Type B pancreatic cell (in vitro differentiated cells): ENCODE results near the gene CIAO3. TPM values are rescaled to one million over a fixed set of nuclear protein-coding genes. Genes with fewer than 3 reads are reported as not detected.

ENCODE experiments used
- DNase-seq: peaks from one replicate; pipeline ENCODE4 v3.0.0; 2021; ENCODE audit warnings: mixed read lengths; ENCODE audit not compliant: unreplicated experiment; ENCODE audit errors: extremely low spot score
- H3K27ac Mint-ChIP-seq: 2 replicates; pipeline ENCODE4 v1.8.0; 2021; ENCODE audit warnings: mild to moderate bottlenecking, mixed read lengths
- H3K27me3 Mint-ChIP-seq: 2 replicates; pipeline ENCODE4 v1.8.0; 2021; ENCODE audit warnings: mixed read lengths
- H3K36me3 Mint-ChIP-seq: 2 replicates; pipeline ENCODE4 v1.8.0; 2021; ENCODE audit warnings: mixed read lengths
- H3K4me1 Mint-ChIP-seq: one replicate; pipeline ENCODE4 v1.8.0; 2021; ENCODE audit warnings: mixed read lengths; ENCODE audit not compliant: unreplicated experiment
- H3K4me3 Mint-ChIP-seq: 2 replicates; pipeline ENCODE4 v1.8.0; 2021; ENCODE audit warnings: mild to moderate bottlenecking, mixed read lengths
- H3K9me3 Mint-ChIP-seq: 2 replicates; pipeline ENCODE4 v1.8.0; 2021; ENCODE audit warnings: mixed read lengths
- total RNA-seq: library from RNA; stranded (reverse); gene quantifications from 2 replicates; pipeline ENCODE4 v1.2.1, GENCODE V29; 2021; ENCODE audit warnings: low replicate concordance
- TF ChIP-seq, protein P1 (sequence below): fragments of 200-600 bp; sonication (generic); conservative IDR thresholded peaks from 2 replicates; pipeline ENCODE4 v1.5.0; 2021; ENCODE audit warnings: antibody characterized with exemption, mild to moderate bottlenecking

CIAO3 gene
- total RNA-seq, 1 donor from 2014 or later = 44.5 TPM

GRCh38 chr16:782258-782657 lies 41.5 kb upstream of the CIAO3 start:
- no peaks in the 10 kb centered on the region for H3K9me3 Mint-ChIP-seq
- TF ChIP-seq, protein P1, sequence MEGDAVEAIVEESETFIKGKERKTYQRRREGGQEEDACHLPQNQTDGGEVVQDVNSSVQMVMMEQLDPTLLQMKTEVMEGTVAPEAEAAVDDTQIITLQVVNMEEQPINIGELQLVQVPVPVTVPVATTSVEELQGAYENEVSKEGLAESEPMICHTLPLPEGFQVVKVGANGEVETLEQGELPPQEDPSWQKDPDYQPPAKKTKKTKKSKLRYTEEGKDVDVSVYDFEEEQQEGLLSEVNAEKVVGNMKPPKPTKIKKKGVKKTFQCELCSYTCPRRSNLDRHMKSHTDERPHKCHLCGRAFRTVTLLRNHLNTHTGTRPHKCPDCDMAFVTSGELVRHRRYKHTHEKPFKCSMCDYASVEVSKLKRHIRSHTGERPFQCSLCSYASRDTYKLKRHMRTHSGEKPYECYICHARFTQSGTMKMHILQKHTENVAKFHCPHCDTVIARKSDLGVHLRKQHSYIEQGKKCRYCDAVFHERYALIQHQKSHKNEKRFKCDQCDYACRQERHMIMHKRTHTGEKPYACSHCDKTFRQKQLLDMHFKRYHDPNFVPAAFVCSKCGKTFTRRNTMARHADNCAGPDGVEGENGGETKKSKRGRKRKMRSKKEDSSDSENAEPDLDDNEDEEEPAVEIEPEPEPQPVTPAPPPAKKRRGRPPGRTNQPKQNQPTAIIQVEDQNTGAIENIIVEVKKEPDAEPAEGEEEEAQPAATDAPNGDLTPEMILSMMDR = no peak
- DNase-seq = no peak
- H3K4me1 Mint-ChIP-seq = peaks cover 4% of the 10 kb centered on the region
- H3K27ac Mint-ChIP-seq = no peak overlapping the region
- no peaks in the 10 kb centered on the region for H3K36me3 Mint-ChIP-seq
- peaks cover 10% of the 10 kb centered on the region for H3K27me3 Mint-ChIP-seq
- no peak overlapping the region for H3K4me3 Mint-ChIP-seq

- no peak for DNase-seq
- H3K4me3 Mint-ChIP-seq = no peak overlapping the region
- peaks cover 10% of the 10 kb centered on the region for H3K27me3 Mint-ChIP-seq
- no peak overlapping the region for H3K27ac Mint-ChIP-seq
- H3K9me3 Mint-ChIP-seq = no peaks in the 10 kb centered on the region
- H3K4me1 Mint-ChIP-seq = peaks cover 4% of the 10 kb centered on the region
- TF ChIP-seq, protein P1 = no peak
- H3K36me3 Mint-ChIP-seq = no peaks in the 10 kb centered on the region
Observed at GRCh38 chr16:781346-782010, 40.7 kb upstream of the CIAO3 start.

- no peaks in the 10 kb centered on the region for H3K9me3 Mint-ChIP-seq
- TF ChIP-seq, protein P1 = no peak
- peaks cover 10% of the 10 kb centered on the region for H3K27me3 Mint-ChIP-seq
- no peak overlapping the region for H3K4me3 Mint-ChIP-seq
- H3K27ac Mint-ChIP-seq = no peak overlapping the region
- H3K36me3 Mint-ChIP-seq = no peaks in the 10 kb centered on the region
- no peak for DNase-seq
- H3K4me1 Mint-ChIP-seq = peaks cover 4% of the 10 kb centered on the region
Observed at GRCh38 chr16:780296-780695, 39.5 kb upstream of the CIAO3 start.

GRCh38 chr16:779561-779960 lies 38.8 kb upstream of the CIAO3 start:
- peaks cover 4% of the 10 kb centered on the region for H3K4me1 Mint-ChIP-seq
- H3K9me3 Mint-ChIP-seq = no peaks in the 10 kb centered on the region
- TF ChIP-seq, protein P1 = no peak
- H3K4me3 Mint-ChIP-seq = no peak overlapping the region
- no peak overlapping the region for H3K27ac Mint-ChIP-seq
- DNase-seq = no peak
- H3K27me3 Mint-ChIP-seq = peaks cover 10% of the 10 kb centered on the region
- H3K36me3 Mint-ChIP-seq = no peaks in the 10 kb centered on the region

DNA sequence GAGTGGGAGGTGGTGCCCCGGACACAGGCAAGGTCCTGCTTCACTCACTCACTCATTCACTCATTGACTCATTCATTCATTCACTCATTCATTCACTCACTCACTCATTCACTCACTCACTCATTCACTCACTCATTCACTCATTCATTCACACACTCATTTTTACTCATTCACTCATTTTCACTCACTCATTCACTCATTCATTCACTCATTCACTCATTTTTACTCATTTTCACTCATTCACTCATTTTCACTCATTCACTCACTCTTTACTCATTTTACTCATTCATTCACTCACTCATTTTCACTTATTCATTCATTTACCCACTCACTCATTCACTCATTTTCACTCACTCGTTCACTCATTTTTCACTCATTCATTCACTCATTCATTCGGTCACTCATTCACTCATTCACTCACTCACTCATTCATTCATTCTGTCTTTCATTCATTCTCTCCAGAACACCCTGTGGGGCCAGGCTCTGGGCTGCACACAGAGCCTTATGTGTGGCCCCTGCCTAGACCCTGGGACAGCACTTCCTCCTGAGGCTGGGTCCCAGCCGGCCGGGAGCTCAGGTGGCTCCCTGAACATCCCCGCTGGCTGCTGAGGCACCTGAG lies 38.2 kb upstream of the CIAO3 start:
- H3K36me3 Mint-ChIP-seq = no peaks in the 10 kb centered on the region
- no peak overlapping the region for H3K4me3 Mint-ChIP-seq
- peaks cover 10% of the 10 kb centered on the region for H3K27me3 Mint-ChIP-seq
- TF ChIP-seq, protein P1 = no peak
- no peak overlapping the region for H3K27ac Mint-ChIP-seq
- peaks cover 4% of the 10 kb centered on the region for H3K4me1 Mint-ChIP-seq
- H3K9me3 Mint-ChIP-seq = no peaks in the 10 kb centered on the region
- DNase-seq = no peak
